A673 (cell line): ENCODE results near the gene ZNF805.

Experiments
- CTCF ChIP-seq: fragments of 300-800, 200-600 bp; sonication (generic); conservative IDR thresholded peaks from 2 replicates; pipeline ENCODE4 v1.5.1; 2017; ENCODE audit warnings: low read depth, mild to moderate bottlenecking, antibody characterized with exemption, low read length, moderate library complexity, mixed read lengths
- EZH2 ChIP-seq: fragments of 200-600 bp; sonication (generic); IDR thresholded peaks from 2 replicates; pipeline ENCODE4 v1.6.1; 2017; ENCODE audit warnings: borderline replicate concordance, low read depth, mild to moderate bottlenecking, mixed read lengths, antibody characterized with exemption, low read length; ENCODE audit not compliant: poor library complexity, severe bottlenecking

- no peak for TF ChIP-seq CTCF
- no peak for TF ChIP-seq EZH2
These were observed 53.3 kb downstream of the ZNF805 start for GRCh38 chr19:57293719-57294118.
